Measurements from ENCODE around the gene INVS. TPM values are rescaled to one million over a fixed set of nuclear protein-coding genes. Genes with fewer than 3 reads are reported as not detected.

Gene INVS
- total and polyA plus RNA-seq, 2 of the 13 experiments (the other 11 are each of a cell fraction or from before 2014, with no cell fraction given): 11.3 to 16.3 TPM

DNA sequence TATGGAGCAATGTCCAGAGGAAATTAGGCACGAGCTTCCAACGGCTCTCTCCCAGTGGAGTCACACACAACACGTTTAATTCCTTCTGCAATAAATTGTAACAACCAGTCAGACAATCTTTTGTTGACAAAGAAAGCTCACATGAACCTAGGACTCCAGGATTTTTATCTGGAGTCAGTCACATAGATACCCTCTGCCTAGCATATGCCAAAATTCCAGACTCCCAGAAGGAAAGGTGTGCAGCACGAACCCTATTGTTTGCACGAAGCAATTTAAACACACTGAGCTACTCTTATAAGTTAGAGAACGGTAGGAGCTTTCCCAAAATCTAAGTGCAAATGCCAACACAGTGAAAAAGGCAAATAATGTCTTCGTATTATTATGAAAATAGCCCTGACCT is 186.6 kb downstream of the INVS start:
- FAIRE-seq (no peak), ATAC-seq (no peak), DNase-seq (ENCODE audit: low spot score) (no peak)
- Histone ChIP-seq H3K79me2 (ENCODE audit: insufficient read depth, low read length) (no peaks in the 10 kb centered on the region), H2AFZ (ENCODE audit: low read length) (no peak overlapping the region), H3K9me3 (ENCODE audit: low read length) (no peaks in the 10 kb centered on the region), H3K4me1 (ENCODE audit: insufficient read depth, low read length) (no peaks in the 10 kb centered on the region), H3K27me3 (ENCODE audit: control insufficient read depth in 1 of 2, insufficient read depth in 2 of 2, low read length in 2 of 2) (no peaks in the 10 kb centered on the region), H3K4me3 (replicated peaks in 1 of 3; ENCODE audit: insufficient read depth in 1 of 3, low read depth in 2 of 3, low read length in 3 of 3) (no peak overlapping the region), H3K27ac (ENCODE audit: extremely low read length, insufficient read depth, low read length) (no peak overlapping the region), H3K4me2 (ENCODE audit: low read depth, low read length) (no peak overlapping the region), H3K36me3 (replicated peaks in 1 of 2; ENCODE audit: control insufficient read depth in 1 of 2, insufficient read depth in 2 of 2, low read length in 2 of 2) (peaks cover 7 to 47% of the 10 kb centered on the region in 2 experiments), H3K9ac (ENCODE audit: insufficient read depth, low read depth, low read length) (no peak overlapping the region), H4K20me1 (ENCODE audit: insufficient read depth, low read length) (no peaks in the 10 kb centered on the region)
- TF ChIP-seq ZNF207 (IDR thresholded peaks at IDR 0.05; ENCODE audit: borderline replicate concordance) (no peak), ZNF282 (IDR thresholded peaks at IDR 0.05; ENCODE audit: partially characterized antibody) (no peak), ZNF557 (CRISPR knock-in tag; IDR thresholded peaks at IDR 0.05) (no peak), CEBPG (CRISPR knock-in tag; IDR thresholded peaks at IDR 0.05) (no peak), ELF3 (CRISPR knock-in tag; IDR thresholded peaks at IDR 0.05) (no peak), ISL2 (CRISPR knock-in tag; IDR thresholded peaks at IDR 0.05) (no peak), ZNF180 (CRISPR knock-in tag; IDR thresholded peaks at IDR 0.05; ENCODE audit: borderline replicate concordance, low read depth) (no peak), TP53 (CRISPR knock-in tag; conservative IDR thresholded peaks at IDR 0.05) (no peak), RORA (CRISPR knock-in tag; IDR thresholded peaks at IDR 0.05) (no peak), SOX5 (CRISPR knock-in tag; IDR thresholded peaks at IDR 0.05; ENCODE audit: borderline replicate concordance) (no peak), NR2F1 (CRISPR knock-in tag; IDR thresholded peaks at IDR 0.05) (no peak), ZC3H4 (CRISPR knock-in tag; IDR thresholded peaks at IDR 0.05; ENCODE audit: borderline replicate concordance) (no peak), GATA4 (IDR thresholded peaks at IDR 0.05; ENCODE audit: borderline replicate concordance, low read depth) (no peak), MXD4 (CRISPR knock-in tag; IDR thresholded peaks at IDR 0.05) (no peak), FOXK2 (IDR thresholded peaks at IDR 0.05) (no peak)
- TF ChIP-seq, protein P1, sequence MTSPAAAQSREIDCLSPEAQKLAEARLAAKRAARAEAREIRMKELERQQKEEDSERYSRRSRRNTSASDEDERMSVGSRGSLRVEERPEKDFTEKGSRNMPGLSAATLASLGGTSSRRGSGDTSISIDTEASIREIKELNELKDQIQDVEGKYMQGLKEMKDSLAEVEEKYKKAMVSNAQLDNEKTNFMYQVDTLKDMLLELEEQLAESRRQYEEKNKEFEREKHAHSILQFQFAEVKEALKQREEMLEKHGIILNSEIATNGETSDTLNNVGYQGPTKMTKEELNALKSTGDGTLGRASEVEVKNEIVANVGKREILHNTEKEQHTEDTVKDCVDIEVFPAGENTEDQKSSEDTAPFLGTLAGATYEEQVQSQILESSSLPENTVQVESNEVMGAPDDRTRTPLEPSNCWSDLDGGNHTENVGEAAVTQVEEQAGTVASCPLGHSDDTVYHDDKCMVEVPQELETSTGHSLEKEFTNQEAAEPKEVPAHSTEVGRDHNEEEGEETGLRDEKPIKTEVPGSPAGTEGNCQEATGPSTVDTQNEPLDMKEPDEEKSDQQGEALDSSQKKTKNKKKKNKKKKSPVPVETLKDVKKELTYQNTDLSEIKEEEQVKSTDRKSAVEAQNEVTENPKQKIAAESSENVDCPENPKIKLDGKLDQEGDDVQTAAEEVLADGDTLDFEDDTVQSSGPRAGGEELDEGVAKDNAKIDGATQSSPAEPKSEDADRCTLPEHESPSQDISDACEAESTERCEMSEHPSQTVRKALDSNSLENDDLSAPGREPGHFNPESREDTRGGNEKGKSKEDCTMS (CRISPR knock-in tag; conservative IDR thresholded peaks at IDR 0.05): no peak
- TF ChIP-seq, protein P2, sequence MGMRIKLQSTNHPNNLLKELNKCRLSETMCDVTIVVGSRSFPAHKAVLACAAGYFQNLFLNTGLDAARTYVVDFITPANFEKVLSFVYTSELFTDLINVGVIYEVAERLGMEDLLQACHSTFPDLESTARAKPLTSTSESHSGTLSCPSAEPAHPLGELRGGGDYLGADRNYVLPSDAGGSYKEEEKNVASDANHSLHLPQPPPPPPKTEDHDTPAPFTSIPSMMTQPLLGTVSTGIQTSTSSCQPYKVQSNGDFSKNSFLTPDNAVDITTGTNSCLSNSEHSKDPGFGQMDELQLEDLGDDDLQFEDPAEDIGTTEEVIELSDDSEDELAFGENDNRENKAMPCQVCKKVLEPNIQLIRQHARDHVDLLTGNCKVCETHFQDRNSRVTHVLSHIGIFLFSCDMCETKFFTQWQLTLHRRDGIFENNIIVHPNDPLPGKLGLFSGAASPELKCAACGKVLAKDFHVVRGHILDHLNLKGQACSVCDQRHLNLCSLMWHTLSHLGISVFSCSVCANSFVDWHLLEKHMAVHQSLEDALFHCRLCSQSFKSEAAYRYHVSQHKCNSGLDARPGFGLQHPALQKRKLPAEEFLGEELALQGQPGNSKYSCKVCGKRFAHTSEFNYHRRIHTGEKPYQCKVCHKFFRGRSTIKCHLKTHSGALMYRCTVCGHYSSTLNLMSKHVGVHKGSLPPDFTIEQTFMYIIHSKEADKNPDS (CRISPR knock-in tag; IDR thresholded peaks at IDR 0.05): no peak
- TF ChIP-seq, protein P3, sequence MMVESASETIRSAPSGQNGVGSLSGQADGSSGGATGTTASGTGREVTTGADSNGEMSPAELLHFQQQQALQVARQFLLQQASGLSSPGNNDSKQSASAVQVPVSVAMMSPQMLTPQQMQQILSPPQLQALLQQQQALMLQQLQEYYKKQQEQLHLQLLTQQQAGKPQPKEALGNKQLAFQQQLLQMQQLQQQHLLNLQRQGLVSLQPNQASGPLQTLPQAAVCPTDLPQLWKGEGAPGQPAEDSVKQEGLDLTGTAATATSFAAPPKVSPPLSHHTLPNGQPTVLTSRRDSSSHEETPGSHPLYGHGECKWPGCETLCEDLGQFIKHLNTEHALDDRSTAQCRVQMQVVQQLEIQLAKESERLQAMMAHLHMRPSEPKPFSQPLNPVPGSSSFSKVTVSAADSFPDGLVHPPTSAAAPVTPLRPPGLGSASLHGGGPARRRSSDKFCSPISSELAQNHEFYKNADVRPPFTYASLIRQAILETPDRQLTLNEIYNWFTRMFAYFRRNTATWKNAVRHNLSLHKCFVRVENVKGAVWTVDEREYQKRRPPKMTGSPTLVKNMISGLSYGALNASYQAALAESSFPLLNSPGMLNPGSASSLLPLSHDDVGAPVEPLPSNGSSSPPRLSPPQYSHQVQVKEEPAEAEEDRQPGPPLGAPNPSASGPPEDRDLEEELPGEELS (CRISPR knock-in tag; IDR thresholded peaks at IDR 0.05): no peak
- intact Hi-C loops (cut with micrococcal nuclease; ENCODE audit: unreplicated experiment): no loop called here
- POLR2A ChIA-PET: no interaction called here
- in situ Hi-C loops (cut with HindIII; ENCODE audit: extremely low pct_ligation_motif_present, low pct_unique_long_range_greater_than_20kb): no loop called here
- CTCF ChIA-PET (ENCODE audit: low intra/inter-chr PET ratio, low total read pairs): no interaction called here
- WGBS (ENCODE audit: low lambda C conversion rate): 97% methylated on average over 7 of the region's 7 CpGs
- BruUV-seq (replicated peaks): no TSS peak

Data from HepG2 (cell line).